IMR-90 (cell line): Measurements from ENCODE around the gene NR2F1.

Experiments used
- CEBPB ChIP-seq: IDR thresholded peaks from 2 replicates; pipeline ENCODE4 v1.6.1; 2012; ENCODE audit warnings: low read depth, low read length, improper control_type of control experiment
- CTCF ChIP-seq: conservative IDR thresholded peaks from 2 replicates; pipeline ENCODE4 v1.5.1; 2012; ENCODE audit warnings: mild to moderate bottlenecking, low read depth, low read length, improper control_type of control experiment
- ELK1 ChIP-seq: fragments of 150-350 bp; IDR thresholded peaks from 2 replicates; pipeline ENCODE4 v1.6.1; 2016; ENCODE audit warnings: low read depth, mild to moderate bottlenecking, low read length, moderate library complexity, borderline replicate concordance
- FOS ChIP-seq: fragments of 150-350 bp; IDR thresholded peaks from 2 replicates; pipeline ENCODE4 v1.6.1; 2016; ENCODE audit warnings: low read depth, low read length
- MAFK ChIP-seq: IDR thresholded peaks from 2 replicates; pipeline ENCODE4 v1.6.1; 2012; ENCODE audit warnings: low read depth, low read length, improper control_type of control experiment
- MXI1 ChIP-seq: IDR thresholded peaks from 2 replicates; pipeline ENCODE4 v1.6.1; 2012; ENCODE audit warnings: low read depth, mild to moderate bottlenecking, low read length, moderate library complexity, borderline replicate concordance
- POLR2A ChIP-seq: IDR thresholded peaks from 2 replicates; pipeline ENCODE4 v1.6.1; 2012; ENCODE audit warnings: mild to moderate bottlenecking, low read depth, low read length
- RAD21 ChIP-seq: IDR thresholded peaks from 2 replicates; pipeline ENCODE4 v1.6.1; 2012; ENCODE audit warnings: low read length, improper control_type of control experiment
- RFX5 ChIP-seq: IDR thresholded peaks from 2 replicates; pipeline ENCODE4 v1.8.0; 2012; ENCODE audit warnings: low read depth, mild to moderate bottlenecking, low read length, moderate library complexity
- SMC3 ChIP-seq: fragments of 150-350 bp; IDR thresholded peaks from 2 replicates; pipeline ENCODE4 v1.6.1; 2016; ENCODE audit warnings: low read depth, mild to moderate bottlenecking, antibody characterized with exemption, low read length, moderate library complexity
- USF2 ChIP-seq: fragments of 150-350 bp; IDR thresholded peaks from 2 replicates; pipeline ENCODE4 v1.6.1; 2017; ENCODE audit warnings: mild to moderate bottlenecking, antibody characterized with exemption, low read length, low read depth

- TF ChIP-seq CTCF (no peak), POLR2A (no peak), MAFK (no peak), FOS (no peak), MXI1 (no peak), RAD21 (no peak), CEBPB (no peak), RFX5 (no peak), SMC3 (no peak), USF2 (peak; percentile 62; the same call in 1 of the 2 replicates), ELK1 (no peak)
These were observed 21.0 kb downstream of the NR2F1 start for GRCh38 chr5:93603793-93604643.
